Activated naive CD4-positive, alpha-beta T cell treated with anti-CD3 and anti-CD28 coated beads for 36 hours (primary cell): Measurements from ENCODE around the gene TSHZ3. TPM values are rescaled to one million over a fixed set of nuclear protein-coding genes. Genes with fewer than 3 reads are reported as not detected.

Source experiments
- CTCF ChIA-PET: fragments of 350-600 bp; sonication (Branson Sonifier 250); formaldehyde crosslinking; loops from one replicate; lab custom pipeline; 2021; ENCODE audit warnings: antibody characterized with exemption; lab: Charles Lee
- DNase-seq: peaks from one replicate; pipeline ENCODE4 v3.0.0-alpha.2; 2020
- H3K27ac Mint-ChIP-seq: one replicate; pipeline ENCODE4 v1.8.0; 2021; ENCODE audit warnings: mild to moderate bottlenecking, mixed read lengths
- H3K27me3 Mint-ChIP-seq: one replicate; pipeline ENCODE4 v1.8.0; 2021; ENCODE audit warnings: low read depth, mixed read lengths
- H3K36me3 Mint-ChIP-seq: one replicate; pipeline ENCODE4 v1.8.0; 2021; ENCODE audit warnings: low read depth, mixed read lengths
- H3K4me1 Mint-ChIP-seq: one replicate; pipeline ENCODE4 v1.8.0; 2021; ENCODE audit warnings: low read depth, mixed read lengths
- H3K4me3 Mint-ChIP-seq: one replicate; pipeline ENCODE4 v1.8.0; 2021; ENCODE audit warnings: mild to moderate bottlenecking, moderate library complexity, mixed read lengths
- H3K9me3 Mint-ChIP-seq: one replicate; pipeline ENCODE4 v1.8.0; 2021; ENCODE audit warnings: mixed read lengths
- intact Hi-C: fragments of 100-400 bp; cut with micrococcal nuclease; formaldehyde crosslinking; loops from one replicate; pipeline ENCODE4 v1.15.1; 2023
- total RNA-seq, 2 experiments: library from RNA; stranded (reverse); gene quantifications; one replicate each; pipeline ENCODE4 v1.2.3, GENCODE V29; 2021

Gene TSHZ3
- total RNA-seq, 2 experiments from 2014 or later, result 1.6 to 2.0 TPM

GRCh38 chr19:31314849-31315629 is 34.2 kb downstream of the TSHZ3 start:
- CTCF ChIA-PET, result interaction anchor here (0.6 kb wide), 1 partner anchor 128 kb away, joined by 3 read pairs; no protein-coding TSS in a partner anchor
- intact Hi-C loops, result no loop called here
- Mint-ChIP-seq H3K36me3 (no peaks in the 10 kb centered on the region), H3K27me3 (peaks cover 2% of the 10 kb centered on the region), H3K4me3 (no peak overlapping the region), H3K9me3 (no peaks in the 10 kb centered on the region), H3K4me1 (peaks cover 9% of the 10 kb centered on the region), H3K27ac (no peak overlapping the region)
- DNase-seq, result no peak

- peaks cover 9% of the 10 kb centered on the region for H3K4me1 Mint-ChIP-seq
- intact Hi-C loops, result no loop called here
- H3K4me3 Mint-ChIP-seq, result no peak overlapping the region
- no peaks in the 10 kb centered on the region for H3K9me3 Mint-ChIP-seq
- peaks cover 2% of the 10 kb centered on the region for H3K27me3 Mint-ChIP-seq
- CTCF ChIA-PET, result no interaction called here
- no peak for DNase-seq
- H3K27ac Mint-ChIP-seq, result no peak overlapping the region
- H3K36me3 Mint-ChIP-seq, result no peaks in the 10 kb centered on the region
These were observed 35.1 kb downstream of the TSHZ3 start for GRCh38 chr19:31314156-31314555.

GRCh38 chr19:31313291-31314030 is 35.8 kb downstream of the TSHZ3 start:
- H3K27ac Mint-ChIP-seq, result no peak overlapping the region
- DNase-seq, result no peak
- no peaks in the 10 kb centered on the region for H3K9me3 Mint-ChIP-seq
- CTCF ChIA-PET, result no interaction called here
- H3K4me1 Mint-ChIP-seq, result peaks cover 9% of the 10 kb centered on the region
- no peaks in the 10 kb centered on the region for H3K36me3 Mint-ChIP-seq
- intact Hi-C loops, result no loop called here
- peaks cover 3% of the 10 kb centered on the region for H3K27me3 Mint-ChIP-seq
- H3K4me3 Mint-ChIP-seq, result no peak overlapping the region

- Mint-ChIP-seq H3K36me3 (no peaks in the 10 kb centered on the region), H3K27ac (no peak overlapping the region), H3K27me3 (peaks cover 4% of the 10 kb centered on the region), H3K4me1 (peaks cover 9% of the 10 kb centered on the region), H3K9me3 (no peaks in the 10 kb centered on the region), H3K4me3 (no peak overlapping the region)
- intact Hi-C loops, result no loop called here
- no peak for DNase-seq
- CTCF ChIA-PET, result no interaction called here
These were observed 36.5 kb downstream of the TSHZ3 start for GRCh38 chr19:31312677-31313244.

- CTCF ChIA-PET, result no interaction called here
- intact Hi-C loops, result no loop called here
- Mint-ChIP-seq H3K36me3 (no peaks in the 10 kb centered on the region), H3K4me3 (no peak overlapping the region), H3K9me3 (no peaks in the 10 kb centered on the region), H3K27ac (no peak overlapping the region), H3K4me1 (peaks cover 9% of the 10 kb centered on the region), H3K27me3 (peaks cover 4% of the 10 kb centered on the region)
- peak; percentile 77 for DNase-seq
These were observed 37.1 kb downstream of the TSHZ3 start for GRCh38 chr19:31312009-31312676.

- Mint-ChIP-seq H3K4me1 (peaks cover 9% of the 10 kb centered on the region), H3K27me3 (peaks cover 4% of the 10 kb centered on the region), H3K27ac (no peak overlapping the region), H3K9me3 (no peaks in the 10 kb centered on the region), H3K36me3 (no peaks in the 10 kb centered on the region), H3K4me3 (no peak overlapping the region)
- intact Hi-C loops, result no loop called here
- CTCF ChIA-PET, result no interaction called here
- no peak for DNase-seq
These were observed 38.7 kb downstream of the TSHZ3 start for GRCh38 chr19:31310432-31311133.

- no peaks in the 10 kb centered on the region for H3K36me3 Mint-ChIP-seq
- intact Hi-C loops, result no loop called here
- no peaks in the 10 kb centered on the region for H3K9me3 Mint-ChIP-seq
- H3K27me3 Mint-ChIP-seq, result peaks cover 3% of the 10 kb centered on the region
- no peak overlapping the region for H3K27ac Mint-ChIP-seq
- peaks cover 9% of the 10 kb centered on the region for H3K4me1 Mint-ChIP-seq
- CTCF ChIA-PET, result no interaction called here
- no peak overlapping the region for H3K4me3 Mint-ChIP-seq
- DNase-seq, result no peak
These were observed 40.5 kb downstream of the TSHZ3 start for GRCh38 chr19:31308781-31309180.

- peaks cover 9% of the 10 kb centered on the region for H3K4me1 Mint-ChIP-seq
- H3K27ac Mint-ChIP-seq, result no peak overlapping the region
- CTCF ChIA-PET, result no interaction called here
- no peaks in the 10 kb centered on the region for H3K36me3 Mint-ChIP-seq
- no peaks in the 10 kb centered on the region for H3K9me3 Mint-ChIP-seq
- H3K4me3 Mint-ChIP-seq, result no peak overlapping the region
- intact Hi-C loops, result no loop called here
- DNase-seq, result no peak
- peaks cover 3% of the 10 kb centered on the region for H3K27me3 Mint-ChIP-seq
These were observed 42.1 kb downstream of the TSHZ3 start for GRCh38 chr19:31307071-31307669.

- Mint-ChIP-seq H3K4me3 (no peak overlapping the region), H3K36me3 (no peaks in the 10 kb centered on the region), H3K9me3 (no peaks in the 10 kb centered on the region), H3K4me1 (peaks cover 2% of the 10 kb centered on the region), H3K27me3 (peaks cover 3% of the 10 kb centered on the region), H3K27ac (no peak overlapping the region)
- intact Hi-C loops, result no loop called here
- CTCF ChIA-PET, result no interaction called here
- no peak for DNase-seq
These were observed 43.1 kb downstream of the TSHZ3 start for GRCh38 chr19:31306006-31306753.

- CTCF ChIA-PET, result no interaction called here
- H3K27ac Mint-ChIP-seq, result no peak overlapping the region
- no peaks in the 10 kb centered on the region for H3K9me3 Mint-ChIP-seq
- no peak overlapping the region for H3K4me3 Mint-ChIP-seq
- no peaks in the 10 kb centered on the region for H3K36me3 Mint-ChIP-seq
- DNase-seq, result no peak
- intact Hi-C loops, result no loop called here
- no peaks in the 10 kb centered on the region for H3K4me1 Mint-ChIP-seq
- peaks cover 3% of the 10 kb centered on the region for H3K27me3 Mint-ChIP-seq
These were observed 44.4 kb downstream of the TSHZ3 start for GRCh38 chr19:31304831-31305312.

GRCh38 chr19:31303262-31303815 is 45.9 kb downstream of the TSHZ3 start:
- CTCF ChIA-PET, result no interaction called here
- no peaks in the 10 kb centered on the region for H3K27me3 Mint-ChIP-seq
- H3K36me3 Mint-ChIP-seq, result no peaks in the 10 kb centered on the region
- intact Hi-C loops, result no loop called here
- DNase-seq, result no peak
- H3K9me3 Mint-ChIP-seq, result no peaks in the 10 kb centered on the region
- H3K4me1 Mint-ChIP-seq, result no peaks in the 10 kb centered on the region
- no peak overlapping the region for H3K27ac Mint-ChIP-seq
- H3K4me3 Mint-ChIP-seq, result no peak overlapping the region
